PC-3 (cell line): Measurements from ENCODE around the gene RPS2. TPM values are rescaled to one million over a fixed set of nuclear protein-coding genes. Genes with fewer than 3 reads are reported as not detected.
"Not testable (repeated sequence)": the region's sequence is repeated elsewhere in the genome, so short reads cannot be mapped to it uniquely, and the experiment has no call there.

Experiments
- ATAC-seq: fragments of 200-7000 bp; cut with Tn5 transposase; 2 replicates; pipeline ENCODE4 v1.9.1; 2020; ENCODE audit warnings: mild to moderate bottlenecking, moderate library complexity
- Bru-seq: library from RNA; stranded (reverse); fragments of 400-500 nt; gene quantifications from one replicate; lab custom pipeline; 2021; lab: Mats Ljungman, UMichigan
- BruChase-seq, 2 experiments: library from RNA; stranded (reverse); fragments of 400-500 nt; gene quantifications; one replicate each; lab custom pipeline; 2021; lab: Mats Ljungman, UMichigan
- BruUV-seq: library from RNA; stranded (reverse); fragments of 400-500 nt; replicated peaks from 2 replicates; lab custom pipeline; 2021; lab: Mats Ljungman, UMichigan
- CTCF ChIA-PET: fragments of 300-600 bp; sonication (Branson Sonifier 250); formaldehyde crosslinking; loops from one replicate; lab custom pipeline; 2022; ENCODE audit warnings: antibody characterized with exemption; lab: Charles Lee
- POLR2A ChIA-PET: fragments of 300-600 bp; sonication (Branson Sonifier 250); formaldehyde crosslinking; loops from one replicate; lab custom pipeline; 2022; ENCODE audit warnings: antibody characterized with exemption; ENCODE audit not compliant: unreplicated experiment; lab: Charles Lee
- DNase-seq: peaks from one replicate; pipeline ENCODE4 v3.0.0-alpha.2; 2015
- H2AFZ ChIP-seq: fragments of 300-600 bp; sonication (generic); 2 replicates; pipeline ENCODE4 v1.6.0; 2016; ENCODE audit warnings: antibody characterized with exemption, low read length
- H3F3A ChIP-seq: fragments of 300-600 bp; sonication (generic); one replicate; pipeline ENCODE4 v1.6.0; 2017; ENCODE audit warnings: antibody characterized with exemption, low read length, control low read depth, mild to moderate bottlenecking; ENCODE audit not compliant: unreplicated experiment
- H3K27ac ChIP-seq: fragments of 300-600 bp; sonication (generic); 2 replicates; pipeline ENCODE4 v1.5.1; 2016; ENCODE audit warnings: mild to moderate bottlenecking, low read length
- H3K27me3 ChIP-seq: fragments of 300-600 bp; sonication (generic); 2 replicates; pipeline ENCODE4 v1.6.1; 2016; ENCODE audit warnings: low read length, mixed read lengths
- H3K36me3 ChIP-seq: fragments of 300-600 bp; sonication (generic); 2 replicates; pipeline ENCODE4 v1.6.1; 2016; ENCODE audit warnings: low read depth, mixed run types, low read length, mixed read lengths
- H3K4me1 ChIP-seq: fragments of 300-600 bp; sonication (generic); 2 replicates; pipeline ENCODE4 v1.5.1; 2016; ENCODE audit warnings: low read length; ENCODE audit not compliant: insufficient read depth
- H3K4me2 ChIP-seq: fragments of 300-600 bp; sonication (generic); 2 replicates; pipeline ENCODE4 v1.6.0; 2016; ENCODE audit warnings: low read length
- H3K4me3 ChIP-seq: fragments of 300-600 bp; sonication (generic); 2 replicates; pipeline ENCODE4 v1.5.1; 2016; ENCODE audit warnings: mild to moderate bottlenecking, low read length, mixed read lengths
- H3K79me2 ChIP-seq: fragments of 300-600 bp; sonication (generic); 2 replicates; pipeline ENCODE4 v1.6.1; 2017; ENCODE audit warnings: low read length, mixed read lengths
- H3K9ac ChIP-seq: fragments of 300-600 bp; sonication (generic); 2 replicates; pipeline ENCODE4 v1.6.0; 2016; ENCODE audit warnings: mild to moderate bottlenecking, low read length
- H3K9me2 ChIP-seq: fragments of 300-600 bp; sonication (generic); replicated peaks from 2 replicates; pipeline ENCODE4 v1.6.1; 2016; ENCODE audit warnings: mixed run types, low read length, mixed read lengths
- H3K9me3 ChIP-seq: fragments of 300-600 bp; sonication (generic); 2 replicates; pipeline ENCODE4 v1.6.1; 2016; ENCODE audit warnings: low read length, mixed read lengths
- H4K20me1 ChIP-seq: fragments of 300-600 bp; sonication (generic); 2 replicates; pipeline ENCODE4 v1.6.1; 2016; ENCODE audit warnings: low read length, mixed read lengths
- EZH2 ChIP-seq: fragments of 300-600 bp; sonication (generic); IDR thresholded peaks from one replicate; pipeline ENCODE4 v1.6.1; 2017; ENCODE audit warnings: antibody characterized with exemption, mild to moderate bottlenecking, low read length; ENCODE audit not compliant: unreplicated experiment
- EZH2phosphoT487 ChIP-seq: fragments of 300-600 bp; sonication (generic); IDR thresholded peaks from 2 replicates; pipeline ENCODE4 v1.6.1; 2018; ENCODE audit warnings: mild to moderate bottlenecking, antibody characterized with exemption, low read length, borderline replicate concordance
- intact Hi-C: fragments of 100-400 bp; cut with micrococcal nuclease; formaldehyde crosslinking; loops from 2 replicates; pipeline ENCODE4 v1.9.0; 2023
- long read RNA-seq: library from polyadenylated mRNA; unstranded; transcript quantifications from one replicate; pipeline ENCODE4 v2.0.0, GENCODE V29; 2021; ENCODE audit not compliant: unreplicated experiment
- total RNA-seq: library from RNA; depleted of rRNA; stranded (reverse); fragments of >200 nt; gene quantifications from 2 replicates; pipeline ENCODE4 v1.2.3, GENCODE V29; 2014; rRNA removed
- TF ChIP-seq, protein P1 (sequence below): fragments of 300-600 bp; sonication (generic); conservative IDR thresholded peaks from 2 replicates; pipeline ENCODE4 v1.5.1; 2017; ENCODE audit warnings: antibody characterized with exemption, low read depth, mild to moderate bottlenecking, low read length

The RPS2 gene
- total RNA-seq (2,234 and 2,721 TPM in 2 replicates), Bru-seq, nascent RNA (percentile 100 among the genes with signal in this experiment), BruChase-seq, experiment 1, labeled RNA remaining after a 6-hour chase (percentile 99 among the genes with signal in this experiment), BruChase-seq, experiment 2, labeled RNA remaining after a 2-hour chase (percentile 100 among the genes with signal in this experiment)
- long read RNA-seq, transcript RPS2-201 (7 exons, 985 nt): major isoform, 2,704 of 4,015 reads
- long read RNA-seq, partial matches to known transcripts: 1,252 of 4,015 reads
- long read RNA-seq, other reads (novel, unspliced or antisense): 56 of 4,015 reads

- Histone ChIP-seq H4K20me1 (peaks cover 19% of the 10 kb centered on the region), H3F3A (peaks cover 16% of the 10 kb centered on the region), H3K9me2 (no peaks in the 10 kb centered on the region), H3K9ac (peak within 1 kb of the TSS; percentile 99), H3K27ac (peak within 1 kb of the TSS; percentile 47), H3K36me3 (peaks cover 22% of the 10 kb centered on the region), H3K4me3 (peak within 1 kb of the TSS; percentile 96), H3K9me3 (no peaks in the 10 kb centered on the region), H3K27me3 (no peaks in the 10 kb centered on the region), H3K79me2 (peaks cover 52% of the 10 kb centered on the region), H3K4me2 (peak within 1 kb of the TSS; percentile 96), H3K4me1 (peaks cover 9% of the 10 kb centered on the region; the same call in 1 of the 2 replicates), H2AFZ (peak within 1 kb of the TSS; percentile 70)
- ChIA-PET POLR2A (interaction anchor here (0.5 to 1.0 kb wide), 9 partner anchors 13 to 1040 kb away, joined by 3 to 25 read pairs (median 5); partner anchors contain the start of genes MSRB1, NUBP2 and SPSB3), CTCF (no interaction called here)
- TF ChIP-seq EZH2phosphoT487 (no peak), EZH2 (no peak)
- TF ChIP-seq, protein P1, sequence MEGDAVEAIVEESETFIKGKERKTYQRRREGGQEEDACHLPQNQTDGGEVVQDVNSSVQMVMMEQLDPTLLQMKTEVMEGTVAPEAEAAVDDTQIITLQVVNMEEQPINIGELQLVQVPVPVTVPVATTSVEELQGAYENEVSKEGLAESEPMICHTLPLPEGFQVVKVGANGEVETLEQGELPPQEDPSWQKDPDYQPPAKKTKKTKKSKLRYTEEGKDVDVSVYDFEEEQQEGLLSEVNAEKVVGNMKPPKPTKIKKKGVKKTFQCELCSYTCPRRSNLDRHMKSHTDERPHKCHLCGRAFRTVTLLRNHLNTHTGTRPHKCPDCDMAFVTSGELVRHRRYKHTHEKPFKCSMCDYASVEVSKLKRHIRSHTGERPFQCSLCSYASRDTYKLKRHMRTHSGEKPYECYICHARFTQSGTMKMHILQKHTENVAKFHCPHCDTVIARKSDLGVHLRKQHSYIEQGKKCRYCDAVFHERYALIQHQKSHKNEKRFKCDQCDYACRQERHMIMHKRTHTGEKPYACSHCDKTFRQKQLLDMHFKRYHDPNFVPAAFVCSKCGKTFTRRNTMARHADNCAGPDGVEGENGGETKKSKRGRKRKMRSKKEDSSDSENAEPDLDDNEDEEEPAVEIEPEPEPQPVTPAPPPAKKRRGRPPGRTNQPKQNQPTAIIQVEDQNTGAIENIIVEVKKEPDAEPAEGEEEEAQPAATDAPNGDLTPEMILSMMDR: no peak
- ATAC-seq (peak; percentile 74), DNase-seq (peak; percentile 95)
- no TSS peak for BruUV-seq
- intact Hi-C loops: no loop called here
These were observed at the start of gene RPS2 for GRCh38 chr16:1964506-1965395. TSS of gene RPS2 (minus strand) at chr16:1964826. CDS start at chr16:1964625, 201 bp downstream.

DNA sequence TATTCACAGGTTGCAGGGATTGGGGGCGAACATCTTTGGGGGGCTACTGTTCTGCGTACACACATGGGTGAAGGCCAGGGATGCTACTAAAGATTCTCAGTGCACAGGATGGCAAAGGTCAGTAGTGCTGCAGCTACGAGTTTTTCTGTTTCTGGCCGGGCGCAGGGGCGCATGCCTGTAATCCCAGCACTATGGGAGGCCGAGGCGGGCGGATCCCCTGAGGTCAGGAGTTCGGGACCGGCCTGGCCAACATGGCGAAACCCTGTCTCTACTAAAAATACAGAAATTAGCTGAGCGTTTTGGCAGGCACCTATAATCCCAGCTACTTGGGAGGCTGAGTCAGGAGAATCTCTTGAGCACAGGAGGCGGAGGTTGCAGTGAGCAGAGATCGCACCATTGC, 48.9 kb upstream of the RPS2 start:
- Histone ChIP-seq H4K20me1 (no peaks in the 10 kb centered on the region), H3K9ac (no peak overlapping the region), H3K9me3 (no peaks in the 10 kb centered on the region), H3K27ac (no peak overlapping the region), H2AFZ (no peak overlapping the region), H3K9me2 (no peaks in the 10 kb centered on the region), H3K79me2 (peaks cover 18% of the 10 kb centered on the region), H3F3A (no peaks in the 10 kb centered on the region), H3K4me3 (no peak overlapping the region), H3K4me1 (peaks cover 22% of the 10 kb centered on the region), H3K4me2 (no peak overlapping the region), H3K27me3 (no peaks in the 10 kb centered on the region), H3K36me3 (no peaks in the 10 kb centered on the region)
- CTCF ChIA-PET: no interaction called here
- intact Hi-C loops: no loop called here
- TF ChIP-seq EZH2 (no peak), EZH2phosphoT487 (no peak)
- TF ChIP-seq, protein P1: no peak
- BruUV-seq: no TSS peak
- DNase-seq (no peak), ATAC-seq (no peak)
- POLR2A ChIA-PET: no interaction called here

DNA sequence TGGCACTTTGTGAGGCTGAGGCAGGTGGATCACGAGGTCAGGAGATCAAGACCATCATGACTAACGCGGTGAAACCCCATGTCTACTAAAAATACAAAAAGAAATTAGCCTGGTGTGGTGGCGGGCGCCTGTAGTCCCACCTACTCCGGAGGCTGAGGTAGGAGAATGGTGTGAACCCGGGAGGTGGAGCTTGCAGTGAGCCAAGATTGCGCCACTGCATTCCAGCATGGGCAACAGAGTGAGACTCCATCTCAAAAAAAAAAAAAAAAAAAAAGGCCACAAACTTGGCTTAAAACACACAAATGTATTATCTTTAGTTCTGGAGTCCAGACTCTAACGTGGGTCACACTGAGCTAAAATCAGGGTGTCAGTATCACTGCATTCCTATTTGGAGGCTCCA, 47.1 kb upstream of the RPS2 start:
- CTCF ChIA-PET, H3F3A ChIP-seq, BruUV-seq: not testable (repeated sequence)

More for the DNA sequence above, 47.1 kb upstream of the RPS2 start:
- intact Hi-C loops, H3K9me2 ChIP-seq, H3K27ac ChIP-seq, POLR2A ChIA-PET, H3K4me3 ChIP-seq, ATAC-seq, H3K36me3 ChIP-seq, H3K9me3 ChIP-seq, DNase-seq, H2AFZ ChIP-seq, H3K27me3 ChIP-seq, H3K9ac ChIP-seq, H3K4me2 ChIP-seq: not testable (repeated sequence)
- Histone ChIP-seq H4K20me1 (peaks cover 12% of the 10 kb centered on the region), H3K79me2 (peaks cover 36% of the 10 kb centered on the region), H3K4me1 (peaks cover 35% of the 10 kb centered on the region)
